Psoas muscle (tissue), 8 donors: ENCODE data around the gene STX16. TPM values are rescaled to one million over a fixed set of nuclear protein-coding genes. Genes with fewer than 3 reads are reported as not detected.
A peak's percentile ranks its signal among the peaks of the same experiment; 100 is the strongest.

Experiments used
- ATAC-seq, 4 donors: fragments of 200-7000 bp; cut with Tn5 transposase; one replicate each; pipeline ENCODE4 v1.9.1; 2020; ENCODE audit warnings: moderate library complexity in 3 of 4, mild to moderate bottlenecking in 2 of 4
- DNase-seq, 2 donors: peaks; one replicate each; pipeline ENCODE4 v3.0.0-alpha.2; 2020
- H3K27ac ChIP-seq: fragments of 200-600 bp; one replicate; pipeline ENCODE4 v1.8.0; 2022
- H3K27me3 ChIP-seq, 3 donors: fragments of 200-600 bp in 1 of 3; one replicate each; pipeline versions ENCODE4 v1.6.1 to v1.8.0; 2013 to 2022; ENCODE audit warnings: low read length in 2 of 3, mild to moderate bottlenecking in 2 of 3, moderate library complexity in 1 of 3; ENCODE audit not compliant: insufficient read depth in 3 of 3
- H3K36me3 ChIP-seq, 2 donors: fragments of 200-600 bp in 1 of 2; one replicate each; pipeline versions ENCODE4 v1.6.1 to v1.8.0; 2013 to 2022; ENCODE audit warnings: low read depth in 1 of 2, mild to moderate bottlenecking in 1 of 2, moderate library complexity in 1 of 2; ENCODE audit not compliant: insufficient read depth in 1 of 2
- H3K4me1 ChIP-seq: fragments of 200-600 bp; one replicate; pipeline ENCODE4 v1.8.0; 2022
- H3K4me3 ChIP-seq: fragments of 200-600 bp; one replicate; pipeline ENCODE4 v1.8.0; 2022; ENCODE audit warnings: mild to moderate bottlenecking
- H3K9me3 ChIP-seq: fragments of 200-600 bp; one replicate; pipeline ENCODE4 v1.8.0; 2022
- CTCF ChIP-seq: fragments of 200-600 bp; IDR thresholded peaks from one replicate; pipeline ENCODE4 v1.8.0; 2022; ENCODE audit warnings: antibody characterized with exemption
- WGBS, 3 donors: extraction: QIAGEN DNeasy Blood & Tissue Kit; methylation state at CpG; one replicate each; pipeline versions ENCODE4 v1.1.6 to v1.1.7; 2013; 5-methylcytosine and 5-hydroxymethylcytosine counted together
- intact Hi-C, 2 donors: fragments of 100-400 bp; cut with DNase I; formaldehyde crosslinking; loops; one replicate each; pipeline versions ENCODE4 v1.11.0 to v1.14.2; 2022
- polyA plus RNA-seq, 3 donors: library from polyadenylated mRNA; stranded (reverse); fragments of 200-250 nt; gene quantifications; one replicate each; pipeline ENCODE4 v1.2.3, GENCODE V29; 2013
- total RNA-seq, 4 donors: library from RNA; stranded (reverse); fragmentation: NEBNext Ultra II Directional in 2 of 4; extraction: Animal tissue kit (Norgen Biotek cat#: 25700) in 2 of 4; gene quantifications; one replicate each; pipeline versions ENCODE4 v1.2.1 to v1.2.4, GENCODE V29; 2021 to 2023
- donor health status: healthy with polysubstance abuse.
- donor health status: DM: no; HTN: no; CAD: no; lungs with moderate emphysema.
- donor health status: Bipolar disorder and iron deficiency.
- donor health status: healthy.
- donor health status: DM: yes; HTN: yes; CAD: no.
- donor health status: DM: no; HTN: no; CAD: no.
- donor health status: DM: no; HTN: no; CAD: no.
- donor health status: DM: yes; HTN: yes; CAD: no.

STX16 gene
- total and polyA plus RNA-seq, 7 donors, result 17.5 to 58.1 (median 20.0) TPM

GRCh38 chr20:58610071-58610800, 40.8 kb upstream of the STX16 start:
- 90 to 93% (median 92%) methylated on average over 19 of the region's 19 CpGs for WGBS, 3 donors
- Histone ChIP-seq H3K27me3 (peaks cover 0 to 3% (median 3%) of the 10 kb centered on the region in 3 donors), H3K4me1 (no peaks in the 10 kb centered on the region), H3K36me3 (no peaks in the 10 kb centered on the region), H3K27ac (no peak overlapping the region), H3K9me3 (no peaks in the 10 kb centered on the region), H3K4me3 (no peak overlapping the region)
- no peak for ATAC-seq
- no peak for DNase-seq
- TF ChIP-seq CTCF, result no peak
- intact Hi-C loops, result no loop called here

DNA sequence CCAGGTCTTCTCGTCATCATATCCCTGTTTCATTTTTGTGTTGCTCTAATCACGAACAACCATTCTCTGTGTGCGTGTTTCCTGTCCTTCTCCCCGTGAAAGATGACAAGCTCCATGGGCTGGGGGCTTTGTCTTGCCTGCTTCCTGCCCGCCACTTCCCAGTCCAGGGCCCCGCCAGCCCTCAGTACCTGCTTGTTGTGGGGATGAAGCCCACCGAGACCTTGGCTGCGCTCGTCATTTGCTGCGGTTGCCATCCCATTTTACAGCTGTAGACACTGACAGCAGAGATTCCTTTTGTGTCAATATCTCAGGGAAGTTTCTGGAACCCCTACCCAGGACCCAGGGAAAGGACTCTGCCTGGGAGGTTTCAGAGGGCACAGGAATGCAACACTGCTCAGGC, 40.3 kb upstream of the STX16 start:
- H3K27ac ChIP-seq, result no peak overlapping the region
- TF ChIP-seq CTCF, result no peak
- H3K4me1 ChIP-seq, result no peaks in the 10 kb centered on the region
- intact Hi-C loops, result no loop called here
- no peaks in the 10 kb centered on the region for H3K36me3 ChIP-seq
- no peaks in the 10 kb centered on the region for H3K9me3 ChIP-seq
- ATAC-seq (no peak), DNase-seq (no peak)
- peaks cover 0 to 3% (median 3%) of the 10 kb centered on the region in 3 donors for H3K27me3 ChIP-seq
- no peak overlapping the region for H3K4me3 ChIP-seq
- WGBS, 3 donors, result 88 to 91% (median 90%) methylated on average over 10 of the region's 10 CpGs

DNA sequence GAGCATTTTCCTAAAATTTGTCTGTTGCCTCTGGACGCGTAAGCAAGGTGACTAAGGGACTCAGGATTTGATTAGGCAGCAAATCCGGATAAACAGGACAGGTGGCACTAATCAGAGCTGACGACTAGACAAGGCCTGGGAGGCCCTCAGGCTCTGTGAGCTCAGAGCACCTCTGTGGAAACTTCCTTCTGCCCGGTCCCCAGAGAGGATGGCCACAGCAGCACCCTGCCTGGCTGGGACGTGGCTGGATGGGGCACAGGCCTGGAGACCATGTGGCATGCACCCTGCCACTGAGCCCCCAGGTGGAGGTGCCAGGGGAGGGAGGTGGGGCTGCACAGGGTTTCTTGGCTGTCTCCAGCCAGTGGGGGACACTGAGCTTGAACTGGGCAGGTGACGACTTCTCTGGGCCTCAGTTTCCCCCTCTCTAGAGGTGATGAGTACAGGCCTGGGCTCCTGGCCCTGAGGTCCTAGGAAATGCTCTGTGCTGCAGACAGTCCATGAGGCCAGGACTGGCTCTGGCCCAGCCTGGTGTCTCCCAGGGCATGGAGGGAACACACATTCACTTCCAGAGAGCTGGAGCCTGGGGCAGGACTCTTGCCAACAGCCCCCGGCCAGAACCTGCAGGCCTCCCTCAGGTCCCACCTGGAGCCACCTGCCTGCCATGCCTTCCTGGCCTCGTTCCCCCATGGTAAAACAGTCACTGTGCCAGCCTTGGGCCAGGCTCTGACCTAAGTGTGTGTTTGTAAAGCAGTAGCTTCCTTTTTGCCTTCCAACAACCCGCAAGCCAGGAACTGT, 39.6 kb upstream of the STX16 start:
- no peaks in the 10 kb centered on the region for H3K36me3 ChIP-seq
- peaks cover 0 to 3% (median 3%) of the 10 kb centered on the region in 3 donors for H3K27me3 ChIP-seq
- WGBS, 3 donors, result 76 to 84% (median 76%) methylated on average over 10 of the region's 10 CpGs
- intact Hi-C loops, result no loop called here
- no peaks in the 10 kb centered on the region for H3K4me1 ChIP-seq
- no peak overlapping the region for H3K4me3 ChIP-seq
- H3K27ac ChIP-seq, result no peak overlapping the region
- TF ChIP-seq CTCF, result no peak
- peak in 1 of 4 donors; percentile 18 for ATAC-seq
- no peaks in the 10 kb centered on the region for H3K9me3 ChIP-seq
- DNase-seq, result peak in 1 of 2 donors; percentile 31

DNA sequence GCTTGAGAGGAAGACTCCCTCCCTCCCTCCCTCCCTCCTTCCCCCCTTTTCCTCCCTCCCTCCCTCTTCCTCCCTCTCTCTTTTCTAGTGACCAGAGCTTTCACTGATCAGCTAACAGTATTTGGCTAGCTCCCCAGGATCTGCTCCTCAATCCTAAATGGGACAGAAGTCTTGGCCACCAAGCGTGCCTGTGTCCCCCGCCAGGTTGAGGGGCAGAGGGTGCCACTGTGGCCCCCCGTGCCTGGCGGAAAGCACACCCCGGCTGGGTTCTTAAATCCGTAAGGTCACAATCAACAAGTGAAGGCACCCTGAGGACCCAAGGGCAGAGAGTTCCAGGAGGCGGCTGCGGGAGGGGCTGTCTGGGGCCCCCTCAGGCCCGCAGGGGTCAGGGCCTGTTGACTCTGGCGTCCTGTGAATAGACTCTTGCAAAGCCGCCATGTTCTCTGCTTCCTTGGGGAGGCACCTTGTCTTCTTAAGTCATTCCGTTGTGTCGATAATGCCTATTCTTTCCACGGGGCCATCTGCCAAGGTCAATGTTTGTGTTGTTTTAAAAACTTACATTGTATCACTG, 38.9 kb upstream of the STX16 start:
- 56 to 73% (median 66%) methylated on average over 14 of the region's 14 CpGs for WGBS, 3 donors
- no peak for TF ChIP-seq CTCF
- Histone ChIP-seq H3K4me1 (no peaks in the 10 kb centered on the region), H3K27me3 (peaks cover 0 to 3% (median 0%) of the 10 kb centered on the region in 3 donors), H3K36me3 (no peaks in the 10 kb centered on the region), H3K4me3 (no peak overlapping the region), H3K27ac (no peak overlapping the region), H3K9me3 (no peaks in the 10 kb centered on the region)
- ATAC-seq (no peak), DNase-seq (peak in 1 of 2 donors; percentile 36)
- intact Hi-C loops, result no loop called here
